Measurements from ENCODE around the gene CWC25. TPM values are rescaled to one million over a fixed set of nuclear protein-coding genes. Genes with fewer than 3 reads are reported as not detected.

CWC25 gene
- total RNA-seq, 1 donor, result 10.4 TPM

- H3K4me3 ChIP-seq (ENCODE audit: low read depth, low read length), result peak overlapping the region; percentile 80
- no peak for DNase-seq (ENCODE audit: low read depth)
- no peak for TF ChIP-seq CTCF (IDR thresholded peaks at IDR 0.05; ENCODE audit: insufficient read depth, low read length)
Observed at GRCh38 chr17:38851434-38851833, 26.3 kb upstream of the CWC25 start.

DNA sequence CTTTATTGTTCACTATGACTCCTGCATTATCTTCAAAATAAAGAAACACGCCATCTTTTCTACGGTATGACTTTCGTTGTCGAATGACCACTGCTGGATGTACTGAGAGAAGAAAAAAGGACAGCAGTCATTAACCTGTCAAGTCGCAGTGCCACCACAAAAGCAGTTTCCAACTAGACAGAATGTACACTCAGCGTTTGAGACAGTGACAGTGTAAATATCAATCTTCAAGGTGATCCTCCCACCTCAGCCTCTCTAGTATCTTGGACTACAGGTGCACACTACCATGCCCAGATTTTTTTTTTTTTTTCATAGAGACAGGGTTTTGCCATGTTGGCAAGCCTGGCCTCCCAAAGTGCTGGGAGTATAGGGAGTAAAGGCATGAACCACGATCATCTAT lies 25.3 kb upstream of the CWC25 start:
- no peak for DNase-seq (ENCODE audit: low read depth)
- no peak for TF ChIP-seq CTCF (IDR thresholded peaks at IDR 0.05; ENCODE audit: insufficient read depth, low read length)
- H3K4me3 ChIP-seq (ENCODE audit: low read depth, low read length), result peak overlapping the region; percentile 80

DNA sequence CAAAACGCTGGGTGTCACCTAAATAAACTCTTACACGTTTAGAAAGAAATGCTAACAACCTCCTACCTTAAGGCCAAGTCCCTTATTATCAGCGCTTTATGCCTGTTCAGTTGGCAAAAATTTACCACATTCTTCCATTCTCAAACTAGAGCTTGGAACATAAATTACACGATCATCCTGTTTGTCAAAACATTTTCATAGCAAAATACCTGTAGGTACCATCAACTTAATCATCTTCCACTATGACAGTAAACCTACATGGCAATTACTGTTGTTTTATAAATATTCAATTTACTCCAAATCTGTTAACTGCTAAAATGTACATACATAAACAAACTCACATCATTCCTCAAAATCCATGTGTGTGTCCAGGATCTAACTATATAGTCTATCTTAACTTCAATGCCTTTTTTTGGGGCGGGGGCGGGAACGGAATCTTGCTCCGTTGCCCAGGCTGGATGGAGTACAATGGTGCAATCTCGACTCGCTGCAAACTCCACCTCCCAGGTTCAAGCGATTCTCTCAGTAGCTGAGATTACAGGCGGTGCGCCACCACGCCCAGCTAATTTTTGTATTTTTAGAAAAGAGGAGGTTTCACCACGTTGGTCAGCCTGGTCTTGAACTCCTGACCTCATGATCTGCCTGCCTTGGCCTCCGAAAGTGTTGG lies 24.0 kb upstream of the CWC25 start:
- H3K4me3 ChIP-seq (ENCODE audit: low read depth, low read length), result no peak overlapping the region
- DNase-seq (ENCODE audit: low read depth), result no peak
- no peak for TF ChIP-seq CTCF (IDR thresholded peaks at IDR 0.05; ENCODE audit: insufficient read depth, low read length)

GRCh38 chr17:38848557-38848891 lies 23.4 kb upstream of the CWC25 start:
- DNase-seq (ENCODE audit: low read depth), result no peak
- H3K4me3 ChIP-seq (ENCODE audit: low read depth, low read length), result no peak overlapping the region
- TF ChIP-seq CTCF (IDR thresholded peaks at IDR 0.05; ENCODE audit: insufficient read depth, low read length), result no peak

DNA sequence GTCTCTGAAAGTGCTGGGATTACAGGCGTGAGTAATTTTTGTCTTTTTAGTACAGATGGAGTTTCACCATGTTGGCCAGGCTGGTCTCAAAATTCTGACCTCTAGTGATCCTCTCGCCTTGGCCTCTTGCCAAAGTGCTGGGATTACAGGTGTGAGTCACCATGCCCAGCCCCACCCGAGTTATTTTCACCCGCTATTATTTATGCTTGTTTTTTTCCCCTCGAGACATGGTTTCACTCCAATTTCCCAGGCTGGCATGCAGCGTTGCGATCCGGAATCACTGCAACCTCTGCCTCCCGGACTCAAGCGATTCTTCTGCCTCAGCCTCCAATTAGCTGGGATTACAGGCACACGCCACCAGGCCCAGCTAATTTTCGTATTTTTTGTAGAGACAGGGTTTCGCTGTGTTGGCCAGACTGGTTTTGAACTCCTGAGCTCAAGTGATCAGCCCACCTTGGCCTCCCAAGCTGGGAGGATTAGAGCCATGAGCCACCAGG lies 19.2 kb upstream of the CWC25 start:
- no peak for TF ChIP-seq CTCF (IDR thresholded peaks at IDR 0.05; ENCODE audit: insufficient read depth, low read length)
- DNase-seq (ENCODE audit: low read depth), result peak; percentile 45
- H3K4me3 ChIP-seq (ENCODE audit: low read depth, low read length), result no peak overlapping the region

DNA sequence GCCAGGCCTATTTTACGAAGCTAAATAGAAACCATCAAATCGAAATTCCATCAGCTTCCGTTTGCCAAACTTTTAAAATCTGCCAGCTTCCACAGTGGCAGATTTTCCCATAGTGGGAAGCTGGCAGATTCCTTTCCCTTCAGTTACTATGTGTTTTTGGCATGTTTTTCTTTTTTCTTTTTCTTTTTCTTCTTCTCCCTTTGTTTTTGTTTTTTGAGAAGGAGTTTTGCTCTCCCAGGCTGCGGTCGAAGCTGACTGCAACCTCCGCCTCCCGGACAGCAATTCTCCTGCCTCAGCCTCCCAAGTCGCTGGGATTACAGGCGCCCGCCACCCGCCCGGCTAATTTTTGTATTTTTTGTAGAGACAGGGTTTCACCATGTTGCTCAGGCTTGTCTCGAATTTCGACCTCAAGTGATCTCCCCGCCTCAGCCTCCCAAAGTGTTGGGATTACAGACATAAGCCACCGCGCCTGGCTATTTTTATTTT lies 684 bp upstream of the CWC25 start:
- peak overlapping the region; percentile 73 for H3K4me3 ChIP-seq (ENCODE audit: low read depth, low read length)
- no peak for DNase-seq (ENCODE audit: low read depth)
- TF ChIP-seq CTCF (IDR thresholded peaks at IDR 0.05; ENCODE audit: insufficient read depth, low read length), result no peak

All from fibroblast of the aortic adventitia (primary cell).